ENCODE data around the gene ARHGEF19.
"Not testable (repeated sequence)": the region's sequence is repeated elsewhere in the genome, so short reads cannot be mapped to it uniquely, and the experiment has no call there.

The ARHGEF19 gene

DNA sequence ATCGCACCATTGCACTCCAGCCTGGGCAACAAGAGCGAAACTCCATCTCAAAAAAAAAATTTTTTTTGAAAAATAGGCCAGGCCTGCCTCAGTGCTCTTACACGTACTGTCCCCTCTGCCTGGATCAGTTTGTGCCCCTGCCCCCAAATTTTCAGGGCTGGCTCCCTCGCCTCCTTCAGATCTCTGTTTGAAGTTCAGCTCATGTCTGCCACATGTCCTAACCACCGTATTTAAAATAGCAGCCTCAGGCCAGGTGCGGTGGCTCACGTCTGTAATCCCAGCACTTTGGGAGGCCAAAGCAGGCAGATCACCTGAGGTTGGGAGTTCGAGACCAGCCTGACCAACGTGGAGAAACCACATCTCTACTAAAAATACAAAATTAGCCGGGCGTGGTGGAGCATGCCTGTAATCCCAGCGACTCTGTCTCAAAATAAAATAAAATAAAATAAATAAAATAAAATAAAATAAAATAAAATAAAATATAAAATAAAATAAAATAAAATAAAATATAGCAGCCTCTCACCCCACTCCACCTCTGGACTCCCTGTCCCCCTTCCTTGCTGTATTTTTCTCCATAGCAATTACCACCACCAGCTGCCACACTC, 48.7 kb downstream of the ARHGEF19 start:
- DNase-seq: not testable (repeated sequence)

DNA sequence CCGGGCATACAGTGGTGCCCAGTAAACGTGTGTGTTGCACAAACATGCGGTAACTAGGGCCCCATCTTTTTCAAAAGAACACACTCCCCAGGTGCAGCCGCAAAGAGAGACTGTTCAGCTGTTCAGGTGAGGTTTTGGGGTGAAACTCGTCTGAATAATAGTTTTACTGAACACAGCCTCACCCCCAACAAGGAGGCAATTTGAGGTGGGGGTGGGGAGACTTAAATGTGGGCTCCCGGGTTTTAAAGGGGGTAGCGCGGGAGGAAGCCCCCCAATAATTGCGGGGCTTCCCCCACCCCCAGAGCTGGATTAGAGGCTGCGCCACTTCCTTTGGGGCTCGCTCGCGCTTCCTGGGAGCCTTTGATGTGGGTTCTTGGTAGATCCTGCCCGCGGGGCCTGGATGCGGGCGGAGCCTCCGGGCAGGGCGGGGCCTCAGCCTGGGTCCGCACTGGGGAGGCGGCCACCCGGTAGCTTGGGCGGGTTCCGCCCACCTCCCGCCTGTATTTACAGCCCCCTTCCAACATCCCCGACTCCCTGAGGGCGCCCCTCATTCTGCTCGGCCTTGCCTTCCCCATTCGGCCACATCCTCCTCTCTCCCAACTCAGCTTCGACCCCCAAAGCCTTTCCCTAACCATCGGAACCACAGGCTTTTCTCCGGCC, 50.2 kb downstream of the ARHGEF19 start:
- no peak for DNase-seq

DNA sequence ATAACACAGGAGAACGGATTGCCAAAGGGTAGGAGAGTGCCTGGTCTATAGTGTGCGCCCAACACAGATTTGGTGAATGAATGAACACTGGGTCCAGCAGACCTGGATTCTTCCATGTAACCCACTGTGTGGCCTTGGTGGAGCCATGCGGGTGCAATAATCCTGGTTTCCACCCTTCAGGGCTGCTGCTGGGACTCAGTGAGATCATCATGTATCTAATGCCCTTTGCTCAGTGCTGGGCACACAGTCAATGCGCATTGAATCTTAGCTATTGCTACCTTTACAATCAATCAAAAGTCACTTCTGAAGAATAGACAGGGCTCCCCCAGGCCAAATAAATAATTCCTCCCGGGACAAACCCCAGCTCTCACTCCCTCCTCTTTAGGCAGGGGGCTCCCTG, 50.7 kb downstream of the ARHGEF19 start:
- no peak for DNase-seq

DNA sequence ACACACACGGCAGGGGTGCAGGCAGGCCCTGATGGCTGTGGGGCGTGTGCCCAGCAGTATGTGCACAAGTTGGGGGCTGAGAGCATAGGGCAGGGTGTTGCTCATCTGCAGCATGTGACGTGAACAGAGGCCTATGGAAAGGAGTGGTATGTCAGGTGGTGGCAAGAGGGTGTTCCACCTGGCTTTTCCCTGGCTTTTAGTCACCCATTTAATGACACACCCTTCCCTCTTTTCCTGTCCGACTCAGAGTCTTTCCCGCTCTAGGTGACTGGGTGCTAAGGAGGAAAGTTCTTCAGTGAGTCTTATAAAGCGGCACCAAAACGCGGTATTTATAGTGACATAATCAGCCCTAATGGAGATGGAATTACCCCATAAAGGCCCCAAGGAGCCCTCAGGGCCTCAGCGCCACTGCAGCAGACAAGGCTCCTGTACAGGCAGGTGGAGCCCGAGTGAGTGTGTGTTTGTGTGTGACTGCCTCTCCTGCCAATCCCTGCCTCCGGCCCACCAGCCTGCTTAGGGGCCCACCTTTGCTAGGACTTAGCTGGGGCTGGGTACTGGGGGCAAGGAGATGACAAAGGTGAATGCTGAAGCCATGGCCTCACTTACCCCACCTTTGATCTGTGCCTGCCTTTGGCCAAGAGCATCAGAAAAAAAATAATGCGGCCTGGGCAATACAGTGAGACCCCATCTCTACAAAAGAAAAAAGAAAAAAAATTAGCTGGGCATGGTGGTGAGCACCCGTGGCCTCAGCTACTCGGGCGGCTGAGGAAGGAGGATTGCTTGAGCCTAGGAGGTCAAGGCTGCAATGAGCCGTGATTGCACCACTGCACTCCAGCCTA, 53.2 kb downstream of the ARHGEF19 start:
- no peak for DNase-seq

DNA sequence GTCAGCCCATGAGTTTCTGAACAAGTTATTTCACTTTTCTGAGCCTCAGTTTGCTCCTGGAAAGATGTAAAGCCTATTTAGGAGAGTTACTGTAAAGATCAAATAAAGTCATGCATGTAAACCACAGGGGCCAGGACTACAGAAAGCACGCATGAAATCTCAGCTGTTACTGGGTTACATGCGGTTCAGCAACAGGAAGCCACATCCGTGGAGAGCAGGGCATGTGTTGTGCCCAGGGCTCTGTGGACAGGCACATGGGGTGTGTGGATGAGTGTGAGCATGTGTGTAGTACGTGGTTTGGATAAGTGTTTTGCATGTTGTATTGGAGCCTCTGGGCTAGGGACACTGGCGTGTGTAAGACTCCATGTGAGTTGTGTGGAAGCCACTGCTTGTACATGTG, 54.4 kb downstream of the ARHGEF19 start:
- no peak for DNase-seq

DNA sequence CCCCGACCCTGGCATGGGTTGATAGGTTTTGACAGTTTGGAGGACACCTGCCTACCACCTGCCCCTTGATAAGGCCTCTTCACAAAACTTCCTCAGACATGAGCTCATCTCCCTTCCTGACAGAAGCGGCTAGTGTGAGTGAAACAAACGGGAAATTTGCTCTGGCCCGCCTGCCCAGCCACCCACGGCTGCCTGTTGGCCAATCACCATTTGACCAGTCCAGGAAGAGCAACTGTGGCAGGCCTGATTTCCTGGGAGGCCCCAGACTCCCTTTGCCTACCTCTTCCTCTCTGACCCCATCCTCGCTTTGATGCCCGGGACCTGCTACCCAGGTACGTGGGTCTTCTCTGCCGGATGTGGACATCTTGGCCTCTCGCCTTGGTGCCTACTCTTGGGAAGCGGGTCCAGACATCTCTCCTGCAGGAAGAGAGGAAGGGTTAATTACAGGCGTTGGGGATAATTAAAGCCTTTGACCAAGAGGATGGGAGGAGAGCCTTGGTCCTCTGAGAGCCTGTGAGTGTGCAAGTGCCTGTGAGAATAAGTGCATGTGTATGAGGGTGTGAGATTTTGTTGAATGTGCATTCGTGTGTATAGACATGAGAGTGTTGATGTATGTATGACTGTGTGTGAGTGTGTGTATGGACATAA, 55.5 kb downstream of the ARHGEF19 start:
- DNase-seq: peak; percentile 70

DNA sequence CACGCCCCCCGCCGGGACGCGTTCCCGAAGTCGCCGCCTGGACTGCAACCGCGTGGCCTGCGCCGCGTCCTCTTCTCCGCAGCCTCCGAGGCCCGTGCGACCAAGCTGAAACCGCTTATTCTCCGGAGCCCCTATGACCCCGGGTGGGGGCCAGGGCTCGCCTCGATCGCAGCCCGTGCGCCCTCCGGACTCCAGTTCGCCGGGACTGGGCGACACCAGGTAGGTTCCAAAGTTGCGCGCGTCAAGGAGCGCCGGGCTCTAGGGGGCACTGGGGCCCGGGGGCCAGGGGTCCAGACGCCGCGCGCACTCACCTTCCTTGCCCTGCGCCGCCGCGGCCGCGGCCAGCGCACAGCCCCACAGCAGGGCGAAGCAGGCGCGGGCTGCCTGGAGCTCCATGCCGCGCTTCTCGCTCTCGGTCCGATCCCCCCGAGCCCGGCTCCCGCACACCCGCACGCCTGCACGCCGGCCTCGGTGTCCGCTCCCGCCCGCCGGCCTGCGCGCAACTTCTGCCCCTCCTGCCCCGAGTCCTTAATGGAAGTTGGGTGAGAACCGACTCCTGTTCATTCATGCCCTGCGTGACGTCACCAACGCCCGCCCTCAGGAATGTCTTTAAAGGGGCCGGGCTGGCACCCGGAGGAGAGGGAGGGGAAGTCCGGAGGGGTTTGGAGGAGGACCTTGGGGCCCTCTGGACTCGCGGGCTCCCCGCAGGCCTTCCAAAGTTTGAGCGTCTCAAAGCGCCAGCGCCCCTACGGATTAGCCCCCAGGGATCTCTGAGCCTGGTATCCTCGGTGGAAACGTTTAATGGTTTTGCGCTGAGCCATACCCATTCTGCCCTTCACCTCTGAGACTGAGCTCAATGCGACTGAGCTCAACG, 56.7 kb downstream of the ARHGEF19 start, which contains the start of gene EPHA2:
Gene EPHA2 (minus strand): TSS at position 533 of the 874 bp plus-strand sequence. CDS start 137 bp downstream, at position 396.
- peak; percentile 91 for DNase-seq

DNA sequence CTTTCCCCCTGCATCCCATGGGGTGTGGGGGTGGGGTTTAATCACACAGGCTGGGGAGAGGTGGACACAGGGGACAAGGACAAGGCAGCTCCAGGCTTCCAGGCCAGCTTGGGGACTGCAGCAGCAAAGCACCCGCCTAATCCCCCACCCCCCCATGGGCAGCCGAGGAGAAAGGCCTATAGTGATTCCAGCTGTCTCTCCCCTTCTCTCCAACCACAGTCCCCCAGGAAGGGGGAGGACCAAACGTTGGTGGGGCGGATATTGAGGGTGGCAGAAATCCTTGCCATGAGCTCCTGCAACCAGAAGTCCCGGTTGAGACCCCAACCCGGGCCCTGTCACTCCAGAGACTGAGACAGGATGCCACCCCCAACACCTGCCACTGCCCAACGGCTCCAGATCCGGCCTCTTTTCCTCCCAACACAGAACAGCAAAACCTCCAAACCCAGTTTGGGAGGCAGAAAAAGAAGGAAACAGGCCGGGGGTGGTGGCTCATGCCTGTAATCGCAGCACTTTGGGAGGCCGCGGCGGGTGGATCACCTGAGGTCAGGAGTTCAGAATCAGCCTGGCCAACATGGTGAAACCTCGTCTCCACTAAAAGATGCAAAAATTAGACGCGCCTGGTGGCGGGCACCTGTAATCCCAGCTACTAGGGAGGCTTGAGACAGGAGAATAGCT, 58.3 kb downstream of the ARHGEF19 start:
- no peak for DNase-seq

DNA sequence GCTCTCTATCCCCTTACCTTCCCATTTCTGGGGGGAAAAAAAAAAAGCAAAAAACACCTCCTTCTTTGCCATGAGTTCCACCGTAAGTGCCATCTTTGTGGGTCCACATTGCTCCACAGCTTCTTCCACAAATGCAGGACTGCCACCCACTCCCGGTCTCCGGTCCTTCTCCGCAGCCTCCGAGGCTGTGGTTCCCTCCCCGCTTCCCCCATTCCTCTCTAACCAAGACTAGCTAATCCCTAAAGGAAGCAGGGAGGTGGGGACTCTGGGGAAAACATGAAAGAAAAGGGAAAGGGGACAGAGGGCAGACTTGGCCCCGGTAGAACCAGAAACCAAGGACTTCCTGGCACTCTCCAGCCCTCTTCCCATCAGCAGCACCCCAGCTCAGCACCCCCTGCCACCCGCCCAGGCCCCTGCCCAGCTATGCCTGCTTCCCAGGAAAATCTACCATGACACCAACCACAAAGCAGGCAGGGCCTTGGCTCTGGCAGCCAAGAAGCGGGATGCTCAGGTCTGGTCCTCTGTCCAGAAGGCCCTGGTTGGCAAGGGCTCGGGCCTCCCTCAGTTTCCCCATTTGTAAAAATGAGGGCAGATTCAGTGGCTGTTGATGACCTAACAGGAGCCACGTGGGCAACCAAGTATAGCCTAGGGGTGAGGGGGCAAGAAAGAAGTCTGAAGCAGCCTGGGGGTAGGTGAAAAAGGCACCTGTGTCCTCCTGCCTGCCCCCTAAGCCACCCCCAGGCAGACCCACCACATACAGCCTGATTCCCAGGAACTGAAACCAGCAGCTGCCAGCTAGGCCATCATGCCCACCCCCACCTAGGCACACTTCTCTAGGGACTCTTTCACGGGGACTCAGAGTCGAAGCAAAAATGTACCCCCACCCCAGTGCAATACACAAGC, 59.1 kb downstream of the ARHGEF19 start:
- peak; percentile 22 for DNase-seq

DNA sequence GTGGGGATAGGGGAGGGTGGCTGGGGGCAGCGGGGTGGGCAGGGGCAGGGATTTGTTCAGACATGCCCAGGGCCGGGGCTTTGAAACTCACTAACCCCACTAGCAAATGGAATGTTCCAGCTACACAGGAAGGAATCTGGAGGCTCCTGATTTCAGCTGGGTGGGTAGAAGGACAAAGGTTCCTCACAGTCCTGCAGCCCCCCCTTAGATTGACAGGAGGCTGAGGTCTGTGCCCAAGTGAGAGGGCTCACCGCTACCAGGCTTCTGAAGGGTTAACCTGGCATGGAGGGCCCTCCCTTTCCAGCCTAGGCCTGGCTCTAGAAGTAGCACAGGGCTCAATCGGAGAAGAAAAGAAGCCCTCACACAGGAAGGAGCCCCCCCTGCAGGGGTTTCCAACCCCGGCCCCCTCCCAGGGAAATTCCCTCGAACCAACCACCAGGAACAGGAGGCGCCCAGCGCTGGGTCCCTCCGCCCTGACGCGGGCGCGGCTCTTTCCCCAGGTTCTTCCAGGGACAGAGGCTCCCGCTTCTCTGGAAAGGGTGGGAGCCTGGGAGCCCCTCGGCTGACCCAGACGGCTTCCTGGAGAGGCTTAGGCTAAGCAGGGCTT, 59.9 kb downstream of the ARHGEF19 start:
- peak; percentile 82 for DNase-seq

DNA sequence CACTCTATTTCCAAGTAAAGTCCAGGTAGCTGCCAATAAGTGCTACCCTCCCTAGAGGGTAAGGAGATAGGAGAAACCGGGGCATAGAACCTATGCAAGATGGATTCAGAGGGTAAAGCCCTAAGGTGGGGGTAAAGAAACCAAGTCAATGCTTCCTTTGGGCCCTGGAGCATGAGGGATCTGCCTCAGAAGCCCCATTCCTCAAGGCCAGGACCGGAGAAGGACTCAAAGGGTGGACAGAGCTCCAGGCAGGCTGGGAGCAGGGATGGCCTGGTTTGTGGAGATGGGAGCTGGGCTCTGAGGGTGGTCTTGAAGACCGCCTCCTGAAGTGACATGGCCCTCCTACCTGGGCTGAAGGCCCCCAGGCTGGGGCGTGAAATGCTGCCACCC, 60.5 kb downstream of the ARHGEF19 start:
- no peak for DNase-seq

DNA sequence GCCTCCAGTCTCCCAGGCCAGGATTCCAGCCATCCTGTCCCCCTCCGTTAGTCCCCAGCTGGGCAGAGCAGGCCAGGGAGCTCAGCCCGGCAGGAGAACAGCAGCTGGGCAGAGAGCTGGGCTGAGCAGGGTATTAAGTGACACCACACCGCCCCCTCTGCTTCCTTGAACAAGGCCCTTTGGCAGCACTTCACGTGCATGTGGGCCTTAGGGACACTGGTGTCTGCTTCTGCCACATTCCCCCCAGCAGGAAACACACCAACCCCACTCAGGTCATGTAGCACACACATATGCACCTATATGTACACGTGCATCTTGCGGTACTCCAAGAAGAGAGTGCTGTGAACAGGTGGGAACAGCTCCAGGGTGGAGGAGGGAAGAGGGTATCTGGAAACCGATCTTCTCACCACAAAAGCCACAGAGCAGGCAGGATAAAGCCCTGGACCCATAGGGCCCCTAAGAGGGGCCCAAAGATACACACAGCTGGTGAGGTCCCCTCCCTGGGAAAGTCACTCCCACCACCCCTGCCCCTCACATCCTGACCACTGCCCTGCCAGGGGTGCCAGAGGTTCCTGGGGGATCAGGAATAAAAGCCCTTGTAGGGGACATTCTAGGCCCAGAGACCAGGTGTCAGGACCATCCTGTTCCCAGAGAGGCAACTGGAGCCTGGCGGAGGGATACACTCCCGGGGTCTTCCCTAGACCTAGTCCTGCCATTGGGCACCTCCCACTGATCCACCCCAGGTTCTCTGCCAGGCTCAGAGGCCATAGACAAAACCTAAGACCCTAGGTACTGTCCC, 61.1 kb downstream of the ARHGEF19 start:
- DNase-seq: no peak

DNA sequence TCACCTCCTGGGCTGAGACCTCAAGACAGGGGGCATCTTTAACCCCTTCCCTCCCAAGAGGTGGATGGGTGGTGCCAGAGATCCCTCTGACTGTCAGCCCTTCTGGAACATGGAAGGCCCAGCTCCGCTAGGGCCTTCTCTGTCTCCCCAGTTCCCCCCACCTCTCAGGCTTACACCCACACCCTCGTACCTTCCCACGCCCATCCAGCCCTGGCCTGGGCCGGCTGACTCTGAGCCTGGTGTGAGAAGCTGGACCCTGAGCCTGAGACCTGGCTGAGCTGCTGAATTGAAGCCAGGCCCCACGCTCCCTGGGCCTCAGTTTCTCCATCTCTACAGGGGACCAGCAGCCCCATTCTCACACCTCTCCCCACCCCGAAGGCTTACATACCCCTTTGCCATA, 61.9 kb downstream of the ARHGEF19 start:
- no peak for DNase-seq

DNA sequence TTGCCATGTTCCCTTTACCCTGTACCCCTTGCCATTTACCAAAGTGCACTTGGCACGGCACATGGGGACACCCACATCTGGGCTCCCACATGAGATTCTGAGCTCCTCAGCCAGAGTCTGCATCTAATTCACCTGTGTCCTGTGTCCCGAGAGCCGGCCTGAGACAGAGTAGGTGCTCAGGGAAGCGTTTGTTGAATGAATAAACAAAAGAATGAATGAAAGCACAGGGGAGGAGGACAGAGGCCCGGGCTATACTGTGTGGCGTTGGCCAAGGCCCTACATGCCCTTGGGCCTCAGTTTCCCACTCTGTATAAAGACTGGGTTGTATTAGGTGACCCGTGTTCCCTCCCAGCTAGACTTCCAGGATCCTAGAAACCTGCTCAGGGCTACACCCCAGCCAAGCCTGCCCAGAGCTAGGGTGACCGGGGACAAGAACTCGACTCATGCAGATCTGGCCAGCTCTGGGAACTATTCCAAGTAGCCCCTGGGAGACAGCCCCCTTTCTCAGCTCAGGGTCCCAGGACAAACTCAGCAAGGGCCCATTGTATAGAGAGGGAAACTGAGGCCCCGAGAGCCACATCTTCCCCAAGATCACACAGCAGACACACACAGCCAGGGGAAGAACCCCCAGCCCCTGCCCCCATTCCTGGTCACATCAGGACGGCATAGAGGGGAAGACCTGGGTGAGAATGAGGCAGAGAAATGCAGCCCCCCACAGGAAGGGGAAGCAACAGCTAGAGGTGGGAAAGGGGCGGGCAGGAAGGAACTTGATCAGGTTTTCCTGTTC, 62.6 kb downstream of the ARHGEF19 start:
- no peak for DNase-seq

DNA sequence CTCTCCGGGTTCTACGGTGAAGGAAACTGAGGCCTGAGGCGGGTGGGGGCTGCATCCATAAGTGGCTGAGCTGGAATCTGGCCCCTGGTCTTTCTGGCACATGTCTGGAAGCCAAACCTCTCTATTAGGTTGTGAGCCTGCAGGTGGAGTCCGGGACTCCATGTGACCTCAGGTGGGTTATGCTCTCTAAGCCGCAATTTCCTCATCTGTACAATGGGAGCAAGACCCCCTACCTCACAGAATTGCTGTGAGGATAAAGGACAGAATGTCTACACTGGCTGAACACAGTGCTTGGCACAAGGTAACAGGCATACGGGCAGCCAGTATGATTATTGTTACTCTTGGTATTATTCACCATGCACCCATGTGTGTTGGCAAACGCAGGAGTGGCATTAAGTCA, 63.3 kb downstream of the ARHGEF19 start:
- DNase-seq: no peak

DNA sequence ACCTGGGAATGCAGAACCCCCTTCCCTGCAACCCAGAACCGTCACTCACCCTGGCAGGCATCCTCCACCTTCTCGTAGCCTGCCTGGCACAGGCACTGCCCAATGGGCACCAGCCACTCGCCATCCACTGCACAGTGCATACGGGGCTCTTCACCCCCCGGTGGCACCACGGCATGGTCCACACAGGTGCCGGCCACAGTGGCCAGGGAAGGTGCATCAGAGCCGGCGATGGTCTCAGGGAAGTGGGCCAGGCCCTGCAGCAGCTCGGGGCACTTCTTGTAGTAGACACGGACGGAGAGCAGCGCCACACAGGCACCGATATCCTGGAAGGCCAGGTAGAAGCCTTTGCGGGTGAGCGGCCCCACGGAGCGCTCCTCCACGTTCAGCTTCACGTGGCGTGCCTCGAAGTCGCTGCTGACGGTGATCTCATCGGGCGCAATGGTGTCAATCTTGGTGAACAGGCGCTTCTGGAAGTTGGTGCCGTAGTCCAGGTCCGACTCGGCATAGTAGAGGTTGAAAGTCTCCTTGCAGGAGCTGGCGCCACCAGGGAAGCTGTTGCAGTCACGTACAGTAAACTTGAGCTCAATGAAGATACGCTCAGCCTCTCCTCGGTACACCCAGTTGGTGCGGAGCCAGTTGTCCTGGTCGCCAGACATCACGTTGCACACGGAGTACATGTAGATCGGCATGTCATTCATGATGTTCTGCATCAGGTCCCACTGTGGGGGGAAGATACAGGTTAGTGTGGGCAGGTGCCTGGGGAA, 63.9 kb downstream of the ARHGEF19 start:
- DNase-seq: no peak

Measured in kidney glomerular epithelial cell (primary cell).